IMR-90 (cell line): ENCODE data around the gene TNFRSF14. TPM values are rescaled to one million over a fixed set of nuclear protein-coding genes. Genes with fewer than 3 reads are reported as not detected.

Experiments
- ATAC-seq: fragments of 200-7000 bp; cut with Tn5 transposase; 2 replicates; pipeline ENCODE4 v1.9.1; 2020; ENCODE audit warnings: low read depth, mild to moderate bottlenecking, moderate library complexity
- BruUV-seq: library from RNA; stranded (reverse); fragments of 400-500 nt; replicated peaks from 2 replicates; lab custom pipeline; 2021; lab: Mats Ljungman, UMichigan
- CTCF ChIA-PET: fragments of 300-600 bp; formaldehyde crosslinking; extraction: SDS; loops from one replicate; lab custom pipeline; 2021; ENCODE audit warnings: antibody characterized with exemption; lab: Yijun Ruan, JAX
- POLR2A ChIA-PET: fragments of 300-600 bp; sonication (Branson Sonifier 250); formaldehyde crosslinking; loops from one replicate; lab custom pipeline; 2022; ENCODE audit warnings: antibody characterized with exemption; ENCODE audit not compliant: unreplicated experiment; lab: Charles Lee
- DNase-seq: peaks from one replicate; pipeline ENCODE4 v3.0.0; 2013
- H2AFZ ChIP-seq: replicated peaks from 2 replicates; pipeline ENCODE3; 2013; ENCODE audit warnings: low read length, mild to moderate bottlenecking; ENCODE audit not compliant: poor library complexity
- H2AK5ac ChIP-seq: 2 replicates; pipeline ENCODE4 v1.6.1; 2013; ENCODE audit warnings: low read depth, low read length, inconsistent platforms
- H2AK9ac ChIP-seq: replicated peaks from 2 replicates; pipeline ENCODE3; 2013; ENCODE audit warnings: mild to moderate bottlenecking, low read depth, low read length, moderate library complexity; ENCODE audit not compliant: poor library complexity
- H2BK120ac ChIP-seq: 2 replicates; pipeline ENCODE4 v1.6.1; 2013; ENCODE audit warnings: low read depth, low read length, inconsistent platforms
- H2BK15ac ChIP-seq: 3 replicates; pipeline ENCODE4 v1.6.1; 2013; ENCODE audit warnings: low read depth, low read length, inconsistent platforms
- H2BK20ac ChIP-seq: 2 replicates; pipeline ENCODE4 v1.6.1; 2013; ENCODE audit warnings: low read depth, mild to moderate bottlenecking, inconsistent platforms, low read length, moderate library complexity
- H2BK5ac ChIP-seq: 2 replicates; pipeline ENCODE4 v1.6.1; 2013; ENCODE audit warnings: mild to moderate bottlenecking, low read depth, low read length, inconsistent platforms; ENCODE audit not compliant: poor library complexity, severe bottlenecking
- H3K14ac ChIP-seq: replicated peaks from 2 replicates; pipeline ENCODE4 v1.6.1; 2013; ENCODE audit warnings: low read depth, low read length, inconsistent platforms
- H3K18ac ChIP-seq: 2 replicates; pipeline ENCODE4 v1.6.1; 2013; ENCODE audit warnings: low read depth, low read length, control low read depth
- H3K23ac ChIP-seq: 2 replicates; pipeline ENCODE4 v1.6.1; 2013; ENCODE audit warnings: low read depth, low read length, inconsistent platforms
- H3K27ac ChIP-seq: 2 replicates; pipeline ENCODE4 v1.5.1; 2013; ENCODE audit warnings: mild to moderate bottlenecking, control low read depth, low read length; ENCODE audit not compliant: insufficient read depth
- H3K27me3 ChIP-seq: 2 replicates; pipeline ENCODE4 v1.6.1; 2013; ENCODE audit warnings: low read length; ENCODE audit not compliant: control insufficient read depth, insufficient read depth
- H3K36me3 ChIP-seq: 2 replicates; pipeline ENCODE4 v1.6.1; 2013; ENCODE audit warnings: low read length, mixed read lengths; ENCODE audit not compliant: control insufficient read depth, insufficient read depth
- H3K4ac ChIP-seq: 2 replicates; pipeline ENCODE4 v1.6.1; 2013; ENCODE audit warnings: low read depth, low read length, inconsistent platforms
- H3K4me1 ChIP-seq: 2 replicates; pipeline ENCODE4 v1.6.1; 2013; ENCODE audit warnings: low read length, mixed read lengths; ENCODE audit not compliant: control insufficient read depth, insufficient read depth
- H3K4me2 ChIP-seq: 2 replicates; pipeline ENCODE4 v1.6.1; 2013; ENCODE audit warnings: low read depth, mild to moderate bottlenecking, control low read depth, low read length, moderate library complexity
- H3K4me3 ChIP-seq: 2 replicates; pipeline ENCODE4 v1.5.1; 2013; ENCODE audit warnings: low read depth, mild to moderate bottlenecking, control low read depth, low read length, moderate library complexity; ENCODE audit not compliant: insufficient read depth
- H3K56ac ChIP-seq: 2 replicates; pipeline ENCODE4 v1.6.1; 2013; ENCODE audit warnings: low read length, inconsistent platforms; ENCODE audit not compliant: insufficient read depth; ENCODE audit errors: extremely low read depth
- H3K79me1 ChIP-seq, 2 experiments: 2 replicates each; pipeline ENCODE4 v1.6.1; 2013; ENCODE audit warnings: low read length in 2 of 2, inconsistent platforms in 1 of 2, low read depth in 1 of 2
- H3K9ac ChIP-seq: 2 replicates; pipeline ENCODE4 v1.6.1; 2013; ENCODE audit warnings: low read depth, low read length, control low read depth
- H3K9me1 ChIP-seq: 2 replicates; pipeline ENCODE4 v1.6.1; 2013; ENCODE audit warnings: low read length, inconsistent platforms; ENCODE audit not compliant: insufficient read depth
- H3K9me3 ChIP-seq: 2 replicates; pipeline ENCODE4 v1.6.1; 2013; ENCODE audit warnings: low read length; ENCODE audit not compliant: control insufficient read depth, insufficient read depth
- H4K20me1 ChIP-seq: 2 replicates; pipeline ENCODE4 v1.6.1; 2013; ENCODE audit warnings: low read length, inconsistent platforms; ENCODE audit not compliant: insufficient read depth
- H4K5ac ChIP-seq: 2 replicates; pipeline ENCODE4 v1.6.1; 2013; ENCODE audit warnings: mild to moderate bottlenecking, low read depth, low read length, control low read depth
- H4K8ac ChIP-seq, 2 experiments: 2 replicates each; pipeline ENCODE4 v1.6.1; 2013; ENCODE audit warnings: low read depth in 2 of 2, low read length in 2 of 2, control low read depth in 1 of 2, inconsistent platforms in 1 of 2
- H4K91ac ChIP-seq: 2 replicates; pipeline ENCODE4 v1.6.1; 2013; ENCODE audit warnings: low read depth, low read length, inconsistent platforms; ENCODE audit not compliant: insufficient read depth
- BHLHE40 ChIP-seq: fragments of 150-350 bp; IDR thresholded peaks from 2 replicates; pipeline ENCODE4 v1.6.1; 2016; ENCODE audit warnings: mild to moderate bottlenecking, low read depth, low read length
- MAZ ChIP-seq: IDR thresholded peaks from 2 replicates; pipeline ENCODE4 v1.6.1; 2012; ENCODE audit warnings: low read depth, mild to moderate bottlenecking, low read length, improper control_type of control experiment, moderate library complexity, borderline replicate concordance
- RCOR1 ChIP-seq: IDR thresholded peaks from 2 replicates; pipeline ENCODE4 v1.6.1; 2012; ENCODE audit warnings: mild to moderate bottlenecking, low read length, improper control_type of control experiment; ENCODE audit not compliant: insufficient replicate concordance
- RFX5 ChIP-seq: IDR thresholded peaks from 2 replicates; pipeline ENCODE4 v1.8.0; 2012; ENCODE audit warnings: low read depth, mild to moderate bottlenecking, low read length, moderate library complexity
- SMC3 ChIP-seq: fragments of 150-350 bp; IDR thresholded peaks from 2 replicates; pipeline ENCODE4 v1.6.1; 2016; ENCODE audit warnings: low read depth, mild to moderate bottlenecking, antibody characterized with exemption, low read length, moderate library complexity
- WGBS, 2 experiments: methylation state at CpG; one replicate each; pipeline versions ENCODE4 v1.1.5 to v1.1.7; 2013; ENCODE audit warnings: missing lambda C conversion rate in 2 of 2; ENCODE audit not compliant: insufficient read length in 1 of 2; ENCODE audit errors: extremely low coverage in 2 of 2; 5-methylcytosine and 5-hydroxymethylcytosine counted together
- dilution Hi-C: fragments of 300-500 bp; cut with HindIII; formaldehyde crosslinking; loops from one replicate; pipeline ENCODE4 v1.14.3; 2018; ENCODE audit warnings: low sequenced_read_pairs; ENCODE audit not compliant: unreplicated experiment
- in situ Hi-C: fragments of 300-500 bp; cut with MboI; formaldehyde crosslinking; loops from 3 replicates; pipeline ENCODE4 v1.14.3; 2019; ENCODE audit warnings: low sequenced_read_pairs, inconsistent platforms, mixed read lengths
- intact Hi-C: fragments of 100-400 bp; cut with micrococcal nuclease; formaldehyde crosslinking; loops from 2 replicates; pipeline ENCODE4 v1.10.0; 2022
- polyA plus RNA-seq, 3 experiments: library from polyadenylated mRNA; depleted of rRNA; stranded (reverse); fragments of >200 nt; gene quantifications; 2 replicates each; pipeline ENCODE4 v1.2.3, GENCODE V29; 2012; ENCODE audit warnings: low replicate concordance in 1 of 3
- total RNA-seq: library from RNA; depleted of rRNA; stranded (reverse); fragments of >200 nt; gene quantifications from 2 replicates; pipeline ENCODE4 v1.2.3, GENCODE V29; 2012

The TNFRSF14 gene
- total and polyA plus RNA-seq, 2 of the 4 experiments (the other 2 are of a cell fraction), result 1.3 to 4.2 TPM

- Histone ChIP-seq H4K5ac (no peak overlapping the region), H3K36me3 (peaks cover 63% of the 10 kb centered on the region), H2AFZ (no peak overlapping the region), H3K27ac (no peak overlapping the region), H3K23ac (no peak overlapping the region), H3K4me2 (no peak overlapping the region), H2BK15ac (no peak overlapping the region), H3K9ac (no peak overlapping the region), H4K91ac (no peak overlapping the region), H2BK120ac (no peak overlapping the region), H3K18ac (no peak overlapping the region), H4K20me1 (peaks cover 3% of the 10 kb centered on the region; the same call in 1 of the 2 replicates), H3K27me3 (no peaks in the 10 kb centered on the region), H4K8ac (no peak overlapping the region), H2AK9ac (no peak overlapping the region), H3K4me1 (no peaks in the 10 kb centered on the region), H2BK5ac (no peak overlapping the region), H3K4me3 (no peak overlapping the region), H2BK20ac (no peak overlapping the region), H3K14ac (no peak overlapping the region), H3K9me1 (no peaks in the 10 kb centered on the region), H3K9me3 (no peaks in the 10 kb centered on the region), H2AK5ac (no peak overlapping the region), H3K79me1 (peaks cover 0 to 6% of the 10 kb centered on the region in 2 experiments; a peak in 1 of 4 replicates), H3K4ac (no peak overlapping the region), H3K56ac (no peak overlapping the region)
- no peak for ATAC-seq
- 100% methylated on average over 9 of the region's 27 CpGs; no CpG with 5 or more reads in 1 of the 2 experiments for WGBS, 2 experiments
- POLR2A ChIA-PET, result no interaction called here
- no peak for DNase-seq
- BruUV-seq, result no TSS peak
- no peak for TF ChIP-seq SMC3
- TF ChIP-seq MAZ, result no peak
- TF ChIP-seq RFX5, result no peak
- TF ChIP-seq RCOR1, result no peak
- no peak for TF ChIP-seq BHLHE40
- CTCF ChIA-PET, result no interaction called here
- dilution Hi-C loops (no loop called here), intact Hi-C loops (no loop called here), in situ Hi-C loops (no loop called here)
Observed at GRCh38 chr1:2510366-2511155, 45.6 kb upstream of the TNFRSF14 start.
